Peyer's patch (tissue), 4 donors: ENCODE data around the gene RFX1.

Experiments
- CTCF ChIP-seq, 6 experiments: fragments of 450-650 bp in 4 of 6; fragments of 200-600 bp in 2 of 6; sonication (generic) in 1 of 6; IDR thresholded peaks; one replicate each; pipeline ENCODE4 v1.5.1; 2017 to 2019; ENCODE audit warnings: antibody characterized with exemption in 6 of 6, mild to moderate bottlenecking in 3 of 6, moderate library complexity in 1 of 6
- POLR2A ChIP-seq, 2 donors: fragments of 450-650 bp; IDR thresholded peaks; one replicate each; pipeline ENCODE4 v1.5.1; 2017; ENCODE audit warnings: antibody characterized with exemption in 2 of 2, mild to moderate bottlenecking in 2 of 2, moderate library complexity in 2 of 2

- TF ChIP-seq POLR2A (IDR thresholded peaks at IDR 0.05) (no peak), CTCF (IDR thresholded peaks at IDR 0.05) (no peak)
Measured at GRCh38 chr19:14003251-14004055, 2.7 kb downstream of the RFX1 start.
